ENCODE results near the gene COTL1. TPM values are rescaled to one million over a fixed set of nuclear protein-coding genes. Genes with fewer than 3 reads are reported as not detected.

Gene COTL1
- total RNA-seq, 2 experiments from 2014 or later, result 179 to 181 TPM

DNA sequence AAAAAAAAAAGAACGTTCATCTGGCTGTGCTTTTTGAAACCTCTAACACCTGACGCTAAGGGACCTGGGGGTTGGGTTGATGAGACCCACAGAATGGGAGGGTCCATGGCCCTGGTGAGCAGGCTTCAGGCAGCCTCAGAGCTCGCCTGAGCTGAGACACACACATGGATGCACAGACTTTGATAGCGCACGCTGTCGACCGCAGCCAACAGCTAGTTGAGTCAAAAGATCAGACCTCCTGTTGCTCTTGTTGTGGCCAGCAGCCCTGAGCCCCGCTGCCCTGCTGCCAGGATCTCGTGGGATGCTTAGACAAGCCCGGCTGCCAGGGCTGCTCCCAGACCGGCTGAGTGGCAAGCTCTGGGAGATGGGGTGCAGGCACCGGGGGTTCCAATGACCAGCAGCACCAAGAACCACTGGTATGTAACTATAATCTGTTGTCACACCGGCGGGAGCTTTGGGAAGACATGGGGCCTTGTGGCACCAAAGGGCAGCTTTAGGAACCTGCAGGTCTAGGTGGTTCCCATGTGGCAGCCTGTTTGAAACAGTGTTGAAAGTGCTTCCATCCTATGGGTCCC lies 93.4 kb downstream of the COTL1 start:
- H3K4me1 Mint-ChIP-seq (ENCODE audit: low read depth), result peaks cover 14% of the 10 kb centered on the region
- no peak for ATAC-seq (ENCODE audit: poor library complexity)

DNA sequence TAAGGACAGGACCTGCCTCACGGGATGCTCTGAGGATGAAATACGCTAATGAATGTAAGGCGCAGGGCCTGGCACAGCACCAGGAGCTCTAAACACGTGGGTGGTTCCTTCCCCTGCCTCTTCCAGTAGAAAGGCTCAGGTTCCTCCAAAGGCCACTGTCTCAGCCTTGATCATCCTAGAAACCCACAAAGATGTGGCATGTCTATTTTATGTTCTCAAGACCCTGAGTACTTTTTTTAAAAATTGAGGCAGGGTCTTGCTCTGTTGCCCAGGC lies 96.4 kb downstream of the COTL1 start:
- H3K4me3 Mint-ChIP-seq, result no peak overlapping the region
- ATAC-seq (ENCODE audit: poor library complexity), result no peak
- no peaks in the 10 kb centered on the region for H3K36me3 ChIP-seq (ENCODE audit: insufficient read depth, low read length)
- no peak overlapping the region for H3K4me3 ChIP-seq (ENCODE audit: low read length)
- peaks cover 33% of the 10 kb centered on the region for H3K4me1 ChIP-seq (ENCODE audit: insufficient read depth, low read length)
- no peaks in the 10 kb centered on the region for H3K27me3 Mint-ChIP-seq
- no peaks in the 10 kb centered on the region for H3K9me3 ChIP-seq (ENCODE audit: control insufficient read depth in 1 of 2, insufficient read depth in 1 of 2, low read length in 2 of 2)
- H3K36me3 Mint-ChIP-seq (ENCODE audit: low read depth), result no peaks in the 10 kb centered on the region
- no peaks in the 10 kb centered on the region for H3K27me3 ChIP-seq (ENCODE audit: control insufficient read depth in 1 of 2, insufficient read depth in 2 of 2, low read length in 2 of 2)
- no peak for DNase-seq
- ChIA-PET POLR2A (interaction anchor here (1.4 kb wide), 1 partner anchor 127 kb away, joined by 3 read pairs; no protein-coding TSS in a partner anchor), CTCF (interaction anchor here (3.0 kb wide), 1 partner anchor 10 kb away, joined by 12 read pairs; no protein-coding TSS in a partner anchor)
- TF ChIP-seq, protein P1, sequence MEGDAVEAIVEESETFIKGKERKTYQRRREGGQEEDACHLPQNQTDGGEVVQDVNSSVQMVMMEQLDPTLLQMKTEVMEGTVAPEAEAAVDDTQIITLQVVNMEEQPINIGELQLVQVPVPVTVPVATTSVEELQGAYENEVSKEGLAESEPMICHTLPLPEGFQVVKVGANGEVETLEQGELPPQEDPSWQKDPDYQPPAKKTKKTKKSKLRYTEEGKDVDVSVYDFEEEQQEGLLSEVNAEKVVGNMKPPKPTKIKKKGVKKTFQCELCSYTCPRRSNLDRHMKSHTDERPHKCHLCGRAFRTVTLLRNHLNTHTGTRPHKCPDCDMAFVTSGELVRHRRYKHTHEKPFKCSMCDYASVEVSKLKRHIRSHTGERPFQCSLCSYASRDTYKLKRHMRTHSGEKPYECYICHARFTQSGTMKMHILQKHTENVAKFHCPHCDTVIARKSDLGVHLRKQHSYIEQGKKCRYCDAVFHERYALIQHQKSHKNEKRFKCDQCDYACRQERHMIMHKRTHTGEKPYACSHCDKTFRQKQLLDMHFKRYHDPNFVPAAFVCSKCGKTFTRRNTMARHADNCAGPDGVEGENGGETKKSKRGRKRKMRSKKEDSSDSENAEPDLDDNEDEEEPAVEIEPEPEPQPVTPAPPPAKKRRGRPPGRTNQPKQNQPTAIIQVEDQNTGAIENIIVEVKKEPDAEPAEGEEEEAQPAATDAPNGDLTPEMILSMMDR (IDR thresholded peaks at IDR 0.05), result no peak
- intact Hi-C loops (cut with DNase I, micrococcal nuclease), result no loop called here
- H3K4me1 Mint-ChIP-seq (ENCODE audit: low read depth), result peaks cover 40% of the 10 kb centered on the region
- H3K9me3 Mint-ChIP-seq, result no peaks in the 10 kb centered on the region
- no peak overlapping the region for H3K27ac ChIP-seq (ENCODE audit: low read depth in 1 of 2, low read length in 2 of 2)
- H3K27ac Mint-ChIP-seq, result no peak overlapping the region

More for the DNA sequence above, 93.4 kb downstream of the COTL1 start:
- CTCF ChIA-PET, result no interaction called here
- Mint-ChIP-seq H3K4me3 (no peak overlapping the region), H3K27me3 (no peaks in the 10 kb centered on the region), H3K27ac (no peak overlapping the region), H3K9me3 (peaks cover 1% of the 10 kb centered on the region), H3K36me3 (ENCODE audit: low read depth) (no peaks in the 10 kb centered on the region)
- TF ChIP-seq, protein P1 (IDR thresholded peaks at IDR 0.05), result no peak
- H3K4me1 ChIP-seq (ENCODE audit: insufficient read depth, low read length), result peaks cover 7% of the 10 kb centered on the region
- peaks cover 0 to 4% of the 10 kb centered on the region in 2 experiments for H3K9me3 ChIP-seq (ENCODE audit: control insufficient read depth in 1 of 2, insufficient read depth in 1 of 2, low read length in 2 of 2)
- POLR2A ChIA-PET, result interaction anchor here (0.6 kb wide), 1 partner anchor 70 kb away, joined by 3 read pairs; no protein-coding TSS in a partner anchor
- no peak for DNase-seq
- H3K27ac ChIP-seq (ENCODE audit: low read depth in 1 of 2, low read length in 2 of 2), result no peak overlapping the region
- no peaks in the 10 kb centered on the region for H3K36me3 ChIP-seq (ENCODE audit: insufficient read depth, low read length)
- intact Hi-C loops (cut with DNase I, micrococcal nuclease), result no loop called here
- H3K27me3 ChIP-seq (ENCODE audit: control insufficient read depth in 1 of 2, insufficient read depth in 2 of 2, low read length in 2 of 2), result no peaks in the 10 kb centered on the region
- no peak overlapping the region for H3K4me3 ChIP-seq (ENCODE audit: low read length)

DNA sequence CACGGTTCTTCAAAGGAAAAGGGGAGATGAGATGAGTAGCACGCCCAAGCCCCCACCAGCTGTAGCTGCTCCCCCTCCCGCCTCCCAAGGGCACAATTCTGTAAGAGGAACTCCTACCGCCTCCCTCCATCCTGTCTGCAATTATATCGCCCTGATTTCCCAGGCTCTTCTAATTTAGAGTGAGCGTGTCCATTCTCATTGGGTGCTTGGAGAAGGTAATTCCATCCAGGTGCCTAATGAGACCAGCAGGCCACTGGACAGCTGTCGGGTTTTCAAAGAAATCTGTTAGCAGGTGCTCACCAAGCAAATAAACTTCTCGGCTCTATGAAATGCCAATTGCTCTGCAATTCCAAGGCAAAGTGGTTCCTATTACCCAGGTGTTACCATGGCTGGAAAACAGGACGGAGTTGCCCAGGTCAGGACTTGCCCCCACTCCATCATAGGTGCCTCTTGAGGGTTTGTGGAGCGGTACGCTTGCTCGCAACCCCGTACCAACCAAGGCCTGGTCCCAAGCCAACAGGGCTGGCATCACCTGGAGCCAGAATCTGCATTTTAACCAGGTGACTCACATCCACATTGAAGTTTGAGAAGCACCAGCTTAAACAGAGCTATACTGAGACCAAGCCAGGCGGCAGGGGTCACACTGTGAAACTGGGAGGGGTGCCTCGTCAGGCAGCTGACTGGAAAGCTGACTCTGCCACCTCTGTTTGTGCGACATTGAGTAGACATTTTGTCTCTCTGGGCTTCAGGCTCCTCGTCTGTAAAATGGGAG lies 97.0 kb downstream of the COTL1 start:
- no peak for DNase-seq
- H3K27me3 Mint-ChIP-seq, result no peaks in the 10 kb centered on the region

More for the DNA sequence above, 97.0 kb downstream of the COTL1 start:
- TF ChIP-seq, protein P1 (IDR thresholded peaks at IDR 0.05), result no peak
- Histone ChIP-seq H3K4me1 (ENCODE audit: insufficient read depth, low read length) (peaks cover 37% of the 10 kb centered on the region), H3K27ac (ENCODE audit: low read depth in 1 of 2, low read length in 2 of 2) (peak overlapping the region in 1 of 2 donors; percentile 1), H3K27me3 (ENCODE audit: control insufficient read depth in 1 of 2, insufficient read depth in 2 of 2, low read length in 2 of 2) (no peaks in the 10 kb centered on the region), H3K9me3 (ENCODE audit: control insufficient read depth in 1 of 2, insufficient read depth in 1 of 2, low read length in 2 of 2) (no peaks in the 10 kb centered on the region), H3K36me3 (ENCODE audit: insufficient read depth, low read length) (no peaks in the 10 kb centered on the region), H3K4me3 (ENCODE audit: low read length) (no peak overlapping the region)
- Mint-ChIP-seq H3K4me3 (no peak overlapping the region), H3K4me1 (ENCODE audit: low read depth) (peaks cover 45% of the 10 kb centered on the region), H3K36me3 (ENCODE audit: low read depth) (no peaks in the 10 kb centered on the region), H3K27ac (peak overlapping the region; percentile 56), H3K9me3 (no peaks in the 10 kb centered on the region)
- ChIA-PET CTCF (interaction anchor here (1.0 to 3.0 kb wide), 3 partner anchors 9 to 102 kb away, joined by 3 to 12 read pairs (median 3); no protein-coding TSS in a partner anchor), POLR2A (interaction anchor here (1.4 kb wide), 1 partner anchor 128 kb away, joined by 3 read pairs; no protein-coding TSS in a partner anchor)
- intact Hi-C loops (cut with DNase I, micrococcal nuclease), result no loop called here
- ATAC-seq (ENCODE audit: poor library complexity), result no peak

Data from CD4-positive, alpha-beta T cell (primary cell).